ENCODE data around the gene PROC. TPM values are rescaled to one million over a fixed set of nuclear protein-coding genes. Genes with fewer than 3 reads are reported as not detected.

The PROC gene
- total RNA-seq, 4 donors from 2014 or later = not detected

- no peaks in the 10 kb centered on the region for H3K4me1 ChIP-seq
- intact Hi-C loops (cut with DNase I) = no loop called here
- 97% methylated on average over 7 of the region's 7 CpGs for WGBS
- H3K9me3 ChIP-seq = no peaks in the 10 kb centered on the region
- DNase-seq (ENCODE audit: extremely low spot score) = no peak
- H3K27me3 ChIP-seq = peaks cover 0 to 34% (median 0%) of the 10 kb centered on the region in 4 donors
- no peak for TF ChIP-seq POLR2AphosphoS5 (IDR thresholded peaks at IDR 0.05)
- no peak for TF ChIP-seq EP300 (IDR thresholded peaks at IDR 0.05)
- TF ChIP-seq CTCF (IDR thresholded peaks at IDR 0.05) = no peak
- TF ChIP-seq POLR2A (IDR thresholded peaks at IDR 0.05; ENCODE audit: low read depth) = no peak
- H3K27ac ChIP-seq (replicated peaks in 1 of 4) = no peak overlapping the region
- no peak overlapping the region for H3K4me3 ChIP-seq
- peaks cover 0 to 5% (median 2%) of the 10 kb centered on the region in 4 donors for H3K36me3 ChIP-seq
Measured at GRCh38 chr2:127429844-127430425, 11.7 kb downstream of the PROC start.

GRCh38 chr2:127431408-127432023 is 13.3 kb downstream of the PROC start:
- 75% methylated on average over 14 of the region's 14 CpGs for WGBS
- TF ChIP-seq EP300 (IDR thresholded peaks at IDR 0.05) (no peak), POLR2A (IDR thresholded peaks at IDR 0.05; ENCODE audit: low read depth) (no peak), CTCF (IDR thresholded peaks at IDR 0.05) (no peak), POLR2AphosphoS5 (IDR thresholded peaks at IDR 0.05) (no peak)
- peaks cover 0 to 5% (median 2%) of the 10 kb centered on the region in 4 donors for H3K36me3 ChIP-seq
- no peaks in the 10 kb centered on the region for H3K9me3 ChIP-seq
- H3K27ac ChIP-seq (replicated peaks in 1 of 4) = no peak overlapping the region
- H3K4me1 ChIP-seq = no peaks in the 10 kb centered on the region
- H3K4me3 ChIP-seq = no peak overlapping the region
- intact Hi-C loops (cut with DNase I) = no loop called here
- peak; percentile 90 for DNase-seq (ENCODE audit: extremely low spot score)
- H3K27me3 ChIP-seq = peaks cover 0 to 19% (median 0%) of the 10 kb centered on the region in 4 donors

GRCh38 chr2:127434515-127434914 is 16.3 kb downstream of the PROC start:
- H3K36me3 ChIP-seq = peaks cover 0 to 5% (median 2%) of the 10 kb centered on the region in 4 donors
- H3K27me3 ChIP-seq = no peaks in the 10 kb centered on the region
- 96% methylated on average over 6 of the region's 6 CpGs for WGBS
- DNase-seq (ENCODE audit: extremely low spot score) = no peak
- H3K9me3 ChIP-seq = peaks cover 0 to under 1% (median 0%) of the 10 kb centered on the region in 4 donors
- no peaks in the 10 kb centered on the region for H3K4me1 ChIP-seq
- intact Hi-C loops (cut with DNase I) = no loop called here
- H3K4me3 ChIP-seq = no peak overlapping the region
- no peak for TF ChIP-seq POLR2A (IDR thresholded peaks at IDR 0.05; ENCODE audit: low read depth)
- no peak for TF ChIP-seq CTCF (IDR thresholded peaks at IDR 0.05)
- no peak for TF ChIP-seq POLR2AphosphoS5 (IDR thresholded peaks at IDR 0.05)
- TF ChIP-seq EP300 (IDR thresholded peaks at IDR 0.05) = no peak
- no peak overlapping the region for H3K27ac ChIP-seq (replicated peaks in 1 of 4)

- intact Hi-C loops (cut with DNase I) = no loop called here
- Histone ChIP-seq H3K36me3 (no peaks in the 10 kb centered on the region), H3K27ac (replicated peaks in 1 of 4) (no peak overlapping the region), H3K27me3 (no peaks in the 10 kb centered on the region), H3K4me1 (no peaks in the 10 kb centered on the region), H3K9me3 (peaks cover 3 to 18% (median 8%) of the 10 kb centered on the region in 4 donors), H3K4me3 (no peak overlapping the region)
- WGBS = 86% methylated on average over 6 of the region's 9 CpGs
- TF ChIP-seq POLR2AphosphoS5 (IDR thresholded peaks at IDR 0.05) = no peak
- TF ChIP-seq POLR2A (IDR thresholded peaks at IDR 0.05; ENCODE audit: low read depth) = no peak
- TF ChIP-seq CTCF (IDR thresholded peaks at IDR 0.05) = no peak
- no peak for TF ChIP-seq EP300 (IDR thresholded peaks at IDR 0.05)
- DNase-seq (ENCODE audit: extremely low spot score) = peak; percentile 62
Measured at GRCh38 chr2:127437056-127437455, 18.8 kb downstream of the PROC start.

Measured in esophagus muscularis mucosa (tissue), 4 donors.